ENCODE data around the gene DDX56. TPM values are rescaled to one million over a fixed set of nuclear protein-coding genes. Genes with fewer than 3 reads are reported as not detected.

The DDX56 gene
- polyA plus RNA-seq, 3 donors, result 32.2 to 69.3 (median 33.9) TPM

- DNase-seq, result no peak
- no peak for TF ChIP-seq CTCF (IDR thresholded peaks at IDR 0.05)
Measured at GRCh38 chr7:44572771-44573170, 937 bp downstream of the DDX56 start.

GRCh38 chr7:44569959-44570358, 3.7 kb downstream of the DDX56 start:
- intact Hi-C loops (cut with micrococcal nuclease), result loop anchor here (5.0 to 10.0 kb wide), 4 partner anchors 78 to 735 kb away; partner anchors contain the start of genes NUDCD3 (in 1 of the 2), TBRG4 (in 1 of the 2) and ZMIZ2 (in 1 of the 2)
- Mint-ChIP-seq H3K27me3 (ENCODE audit: low read depth in 3 of 3) (no peaks in the 10 kb centered on the region), H3K36me3 (peaks cover 72 to 76% of the 10 kb centered on the region in 2 donors), H3K4me3 (no peak overlapping the region), H3K4me1 (peaks cover 33% of the 10 kb centered on the region), H3K27ac (peak overlapping the region in 2 of 7 donors; percentile 31 to 46), H3K9me3 (peaks cover 0 to 3% (median 0%) of the 10 kb centered on the region in 7 donors)
- H3K4me1 ChIP-seq (ENCODE audit: control insufficient read depth in 1 of 2, insufficient read depth in 2 of 2, low read length in 2 of 2), result peaks cover 20 to 23% of the 10 kb centered on the region in 2 donors
- no peak for TF ChIP-seq CTCF (IDR thresholded peaks at IDR 0.05)
- H4K20me1 ChIP-seq (ENCODE audit: insufficient read depth, low read length), result peaks cover 14% of the 10 kb centered on the region
- 91% methylated on average over 6 of the region's 9 CpGs for WGBS (ENCODE audit: insufficient coverage)
- H3K36me3 ChIP-seq (replicated peaks in 1 of 2; ENCODE audit: control insufficient read depth in 1 of 2, insufficient read depth in 2 of 2, low read length in 2 of 2), result peaks cover 68 to 77% of the 10 kb centered on the region in 2 donors
- no peak overlapping the region for H2AFZ ChIP-seq (ENCODE audit: insufficient read depth, low read depth, low read length, poor library complexity, severe bottlenecking)
- DNase-seq, result no peak
- H3K4me3 ChIP-seq (replicated peaks in 1 of 3; ENCODE audit: low read depth in 2 of 3, low read length in 3 of 3), result no peak overlapping the region
- H3K9ac ChIP-seq (ENCODE audit: insufficient read depth, low read length, poor library complexity, severe bottlenecking), result no peak overlapping the region
- H3K27me3 ChIP-seq (ENCODE audit: control insufficient read depth in 2 of 2, insufficient read depth in 2 of 2, low read length in 2 of 2), result no peaks in the 10 kb centered on the region
- peaks cover 30% of the 10 kb centered on the region for H3K79me2 ChIP-seq (ENCODE audit: insufficient read depth, low read length)
- H3K4me2 ChIP-seq (replicated peaks; ENCODE audit: extremely low read depth, low read length, poor library complexity, severe bottlenecking), result no peak overlapping the region
- H3K27ac ChIP-seq (ENCODE audit: low read depth in 1 of 2, low read length in 2 of 2), result no peak overlapping the region
- no peaks in the 10 kb centered on the region for H3K9me3 ChIP-seq (replicated peaks in 1 of 2; ENCODE audit: control insufficient read depth in 1 of 2, insufficient read depth in 1 of 2, low read length in 2 of 2)

More at GRCh38 chr7:44572771-44573170, 937 bp downstream of the DDX56 start:
- peak overlapping the region in 1 of 3 experiments; percentile 88 for H3K4me3 ChIP-seq (replicated peaks in 1 of 3; ENCODE audit: low read depth in 2 of 3, low read length in 3 of 3)
- peak overlapping the region in 1 of 2 donors; percentile 97 for H3K27ac ChIP-seq (ENCODE audit: low read depth in 1 of 2, low read length in 2 of 2)
- H3K27me3 ChIP-seq (ENCODE audit: control insufficient read depth in 2 of 2, insufficient read depth in 2 of 2, low read length in 2 of 2), result no peaks in the 10 kb centered on the region
- H3K79me2 ChIP-seq (ENCODE audit: insufficient read depth, low read length), result peaks cover 34% of the 10 kb centered on the region
- H3K36me3 ChIP-seq (replicated peaks in 1 of 2; ENCODE audit: control insufficient read depth in 1 of 2, insufficient read depth in 2 of 2, low read length in 2 of 2), result peaks cover 55 to 64% of the 10 kb centered on the region in 2 donors
- Mint-ChIP-seq H3K27me3 (ENCODE audit: low read depth in 3 of 3) (no peaks in the 10 kb centered on the region), H3K27ac (peak overlapping the region in 6 of 7 donors; percentile 95 to 99 (median 97)), H3K4me1 (peaks cover 26% of the 10 kb centered on the region), H3K4me3 (peak overlapping the region; percentile 93 to 98), H3K36me3 (peaks cover 58 to 71% of the 10 kb centered on the region in 2 donors), H3K9me3 (peaks cover 0 to 3% (median 0%) of the 10 kb centered on the region in 7 donors)
- intact Hi-C loops (cut with micrococcal nuclease), result loop anchor here (5.0 to 10.0 kb wide), 4 partner anchors 80 to 738 kb away; partner anchors contain the start of genes NUDCD3 (in 1 of the 2), TBRG4 (in 1 of the 2) and ZMIZ2 (in 1 of the 2)
- H3K4me1 ChIP-seq (ENCODE audit: control insufficient read depth in 1 of 2, insufficient read depth in 2 of 2, low read length in 2 of 2), result peaks cover 20 to 23% of the 10 kb centered on the region in 2 donors
- peaks cover 5% of the 10 kb centered on the region for H4K20me1 ChIP-seq (ENCODE audit: insufficient read depth, low read length)
- H2AFZ ChIP-seq (ENCODE audit: insufficient read depth, low read depth, low read length, poor library complexity, severe bottlenecking), result no peak overlapping the region
- WGBS (ENCODE audit: insufficient coverage), result 82% methylated on average over 5 of the region's 5 CpGs
- peak overlapping the region; percentile 86 for H3K4me2 ChIP-seq (replicated peaks; ENCODE audit: extremely low read depth, low read length, poor library complexity, severe bottlenecking)
- H3K9ac ChIP-seq (ENCODE audit: insufficient read depth, low read length, poor library complexity, severe bottlenecking), result no peak overlapping the region
- H3K9me3 ChIP-seq (replicated peaks in 1 of 2; ENCODE audit: control insufficient read depth in 1 of 2, insufficient read depth in 1 of 2, low read length in 2 of 2), result no peaks in the 10 kb centered on the region

All from CD14-positive monocyte (primary cell).